A549 (cell line): ENCODE measurements around the gene MRPL42. TPM values are rescaled to one million over a fixed set of nuclear protein-coding genes. Genes with fewer than 3 reads are reported as not detected.

ENCODE experiments used
- ATAC-seq, 2 experiments: fragments of 200-7000 bp in 1 of 2; fragments of >200 bp in 1 of 2; cut with Nextera tagmentation in 1 of 2; cut with Tn5 transposase in 1 of 2; 3 replicates each; pipeline versions ENCODE4 v1.8.0 to v1.9.1; 2018 to 2020; ENCODE audit warnings: mild to moderate bottlenecking in 1 of 2, moderate library complexity in 1 of 2
- CTCF ChIA-PET: fragments of 300-600 bp; sonication (Branson Sonifier 250); formaldehyde crosslinking; extraction: SDS; loops from one replicate; lab custom pipeline; 2021; ENCODE audit warnings: antibody characterized with exemption, inconsistent platforms; lab: Yijun Ruan, JAX
- POLR2A ChIA-PET: fragments of 350-600 bp; formaldehyde crosslinking; extraction: SDS; loops from one replicate; lab custom pipeline; 2021; ENCODE audit warnings: antibody characterized with exemption, inconsistent platforms; lab: Yijun Ruan, JAX
- DNase-seq, 2 experiments: peaks; one replicate each; pipeline versions ENCODE4 v3.0.0 to v3.0.0-alpha.2; 2011 to 2016; ENCODE audit warnings: low read depth in 1 of 2, low spot score in 1 of 2
- FAIRE-seq: peaks from 2 replicates; lab custom pipeline; 2011; peaks lifted over from hg19 to GRCh38; lab: Jason Lieb, UNC
- H3K27ac ChIP-seq, 2 experiments: fragments of >200 bp; sonication (Bioruptor Twin); formaldehyde crosslinking; 3 replicates each; pipeline ENCODE4 v1.5.1; 2016 to 2017
- H3K4me1 ChIP-seq: fragments of >200 bp; sonication (Bioruptor Twin); formaldehyde crosslinking; 3 replicates; pipeline ENCODE4 v1.6.1; 2016
- H3K4me2 ChIP-seq: fragments of >200 bp; sonication (Bioruptor Twin); formaldehyde crosslinking; 3 replicates; pipeline ENCODE4 v1.6.1; 2016
- H3K4me3 ChIP-seq: fragments of >200 bp; sonication (Bioruptor Twin); formaldehyde crosslinking; 3 replicates; pipeline ENCODE4 v1.5.1; 2016
- H3K9me3 ChIP-seq: fragments of >200 bp; sonication (Bioruptor Twin); formaldehyde crosslinking; 3 replicates; pipeline ENCODE4 v1.6.1; 2016
- BHLHE40 ChIP-seq: IDR thresholded peaks from 2 replicates; pipeline ENCODE4 v1.6.1; 2012; ENCODE audit warnings: low read depth, low read length, inconsistent platforms
- CBX2 ChIP-seq: fragments of 200-600 bp; sonication (generic); IDR thresholded peaks from 2 replicates; pipeline ENCODE4 v1.6.1; 2016; ENCODE audit warnings: low read depth, mild to moderate bottlenecking, borderline replicate concordance
- EHMT2 ChIP-seq: fragments of 200-600 bp; sonication (generic); IDR thresholded peaks from 2 replicates; pipeline ENCODE4 v1.6.1; 2016; ENCODE audit warnings: antibody characterized with exemption, low read depth, mild to moderate bottlenecking, moderate library complexity
- FOSL2 ChIP-seq, 2 experiments: fragments of 450-650 bp in 1 of 2; fragments of >200 bp in 1 of 2; sonication (Bioruptor Twin) in 1 of 2; formaldehyde crosslinking; IDR thresholded peaks; 2 replicates each; pipeline versions ENCODE4 v1.5.0 to v1.6.1; 2016 to 2020; ENCODE audit warnings: mild to moderate bottlenecking in 1 of 2, moderate library complexity in 1 of 2
- HDAC2 ChIP-seq: fragments of 200-600 bp; sonication (generic); IDR thresholded peaks from 2 replicates; pipeline ENCODE4 v1.6.1; 2016
- HOXA7 ChIP-seq: fragments of 250-450 bp; sonication (Bioruptor Pico); IDR thresholded peaks from 2 replicates; pipeline ENCODE4 v1.5.0; 2020; ENCODE audit warnings: mild to moderate bottlenecking, moderate library complexity
- HOXB5 ChIP-seq: fragments of 250-450 bp; sonication (Bioruptor Pico); IDR thresholded peaks from 2 replicates; pipeline ENCODE4 v1.5.0; 2020; ENCODE audit warnings: mild to moderate bottlenecking, moderate library complexity
- JUNB ChIP-seq: fragments of >200 bp; sonication (Bioruptor Twin); formaldehyde crosslinking; IDR thresholded peaks from 2 replicates; pipeline ENCODE4 v1.6.1; 2016
- KDM1A ChIP-seq: fragments of 200-600 bp; sonication (generic); IDR thresholded peaks from 2 replicates; pipeline ENCODE4 v1.6.1; 2016; ENCODE audit warnings: low read depth, mild to moderate bottlenecking
- KDM5A ChIP-seq: fragments of 200-600 bp; sonication (generic); IDR thresholded peaks from 2 replicates; pipeline ENCODE4 v1.6.1; 2016; ENCODE audit warnings: antibody characterized with exemption, mild to moderate bottlenecking
- MAX ChIP-seq: IDR thresholded peaks from 2 replicates; pipeline ENCODE4 v1.6.1; 2012
- NFE2L2 ChIP-seq: fragments of 150-350 bp; conservative IDR thresholded peaks from 2 replicates; pipeline ENCODE4 v1.6.1; 2014; ENCODE audit warnings: low read length
- NPAS2 ChIP-seq: fragments of 250-450 bp; sonication (Bioruptor Pico); IDR thresholded peaks from 2 replicates; pipeline ENCODE4 v1.8.0; 2022; ENCODE audit warnings: mild to moderate bottlenecking, moderate library complexity, borderline replicate concordance
- POLR2A ChIP-seq: IDR thresholded peaks from 2 replicates; pipeline ENCODE4 v1.6.1; 2012; ENCODE audit warnings: mild to moderate bottlenecking, low read length
- RAD21 ChIP-seq, 2 experiments: fragments of >200 bp in 1 of 2; sonication (Bioruptor Twin) in 1 of 2; formaldehyde crosslinking in 1 of 2; IDR thresholded peaks in 1 of 2; conservative IDR thresholded peaks in 1 of 2; 2 replicates in 1 of 2; 3 replicates in 1 of 2; pipeline ENCODE4 v1.6.1; 2012 to 2018; ENCODE audit warnings: inconsistent platforms in 1 of 2
- RARB ChIP-seq: fragments of 250-450 bp; sonication (Bioruptor Pico); IDR thresholded peaks from 2 replicates; pipeline ENCODE4 v1.8.0; 2021; ENCODE audit warnings: mild to moderate bottlenecking, moderate library complexity
- ZFP36 ChIP-seq: fragments of 450-650 bp; IDR thresholded peaks from 2 replicates; pipeline ENCODE4 v1.6.1; 2014; ENCODE audit warnings: borderline replicate concordance; ENCODE audit not compliant: partially characterized antibody
- ZSCAN20 ChIP-seq: fragments of 250-450 bp; sonication (Bioruptor Pico); IDR thresholded peaks from 2 replicates; pipeline ENCODE4 v1.8.0; 2022; ENCODE audit warnings: mild to moderate bottlenecking, moderate library complexity
- WGBS: methylation state at CpG from one replicate; pipeline ENCODE4 v1.1.6; 2017; ENCODE audit errors: missing lambda C conversion rate; 5-methylcytosine and 5-hydroxymethylcytosine counted together
- polyA plus RNA-seq, 4 experiments: library from polyadenylated mRNA; depleted of rRNA in 3 of 4; stranded (reverse); fragments of >200 nt; fragmentation: RNase III in 1 of 4; extraction: RNeasy Plus Mini Kit Qiagen cat#74134 plus additional on column Dnase treatment in 1 of 4; gene quantifications; 2 replicates in 3 of 4; 3 replicates in 1 of 4; pipeline ENCODE4 v1.2.3, GENCODE V29; 2011 to 2017
- TF ChIP-seq, protein P1 (sequence below): fragments of 200-600 bp; sonication (generic); IDR thresholded peaks from 2 replicates; pipeline ENCODE4 v1.6.1; 2016; ENCODE audit warnings: antibody characterized with exemption, mild to moderate bottlenecking, moderate library complexity
- TF ChIP-seq, protein P2 (sequence below): fragments of >200 bp; sonication (Bioruptor Twin); formaldehyde crosslinking; IDR thresholded peaks from 2 replicates; pipeline ENCODE4 v1.6.1; 2016
- TF ChIP-seq, protein P3 (sequence below): IDR thresholded peaks from 2 replicates; pipeline ENCODE4 v1.6.1; 2012; ENCODE audit warnings: low read depth, borderline replicate concordance
- TF ChIP-seq, protein P4 (sequence below): fragments of 150-350 bp; IDR thresholded peaks from 2 replicates; pipeline ENCODE4 v1.6.1; 2014; ENCODE audit warnings: low read depth, mild to moderate bottlenecking, low read length

Gene MRPL42
- polyA plus RNA-seq, 2 of the 4 experiments (the other 2 are of a cell fraction), result 73.6 to 201 TPM

DNA sequence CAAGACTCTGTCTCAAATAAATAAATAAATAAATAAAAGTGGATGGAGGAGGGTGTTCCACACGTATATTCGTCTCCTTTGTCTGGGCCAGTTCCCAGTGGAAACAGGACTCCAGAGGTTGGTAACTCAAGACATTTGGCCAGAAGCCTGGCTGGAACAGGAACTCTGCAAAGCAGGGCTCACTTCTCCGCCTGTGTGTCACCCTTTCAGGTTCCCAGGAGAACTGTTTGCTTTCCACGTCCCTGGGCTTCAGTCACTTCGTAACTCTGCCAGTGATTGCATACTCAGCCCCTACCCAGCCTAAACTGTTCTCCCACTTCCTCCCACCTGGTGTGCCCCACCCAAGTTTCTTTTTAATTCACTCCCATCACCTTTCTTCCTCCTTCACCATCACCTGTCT lies 18.5 kb upstream of the MRPL42 start (continued):
- TF ChIP-seq, protein P1, sequence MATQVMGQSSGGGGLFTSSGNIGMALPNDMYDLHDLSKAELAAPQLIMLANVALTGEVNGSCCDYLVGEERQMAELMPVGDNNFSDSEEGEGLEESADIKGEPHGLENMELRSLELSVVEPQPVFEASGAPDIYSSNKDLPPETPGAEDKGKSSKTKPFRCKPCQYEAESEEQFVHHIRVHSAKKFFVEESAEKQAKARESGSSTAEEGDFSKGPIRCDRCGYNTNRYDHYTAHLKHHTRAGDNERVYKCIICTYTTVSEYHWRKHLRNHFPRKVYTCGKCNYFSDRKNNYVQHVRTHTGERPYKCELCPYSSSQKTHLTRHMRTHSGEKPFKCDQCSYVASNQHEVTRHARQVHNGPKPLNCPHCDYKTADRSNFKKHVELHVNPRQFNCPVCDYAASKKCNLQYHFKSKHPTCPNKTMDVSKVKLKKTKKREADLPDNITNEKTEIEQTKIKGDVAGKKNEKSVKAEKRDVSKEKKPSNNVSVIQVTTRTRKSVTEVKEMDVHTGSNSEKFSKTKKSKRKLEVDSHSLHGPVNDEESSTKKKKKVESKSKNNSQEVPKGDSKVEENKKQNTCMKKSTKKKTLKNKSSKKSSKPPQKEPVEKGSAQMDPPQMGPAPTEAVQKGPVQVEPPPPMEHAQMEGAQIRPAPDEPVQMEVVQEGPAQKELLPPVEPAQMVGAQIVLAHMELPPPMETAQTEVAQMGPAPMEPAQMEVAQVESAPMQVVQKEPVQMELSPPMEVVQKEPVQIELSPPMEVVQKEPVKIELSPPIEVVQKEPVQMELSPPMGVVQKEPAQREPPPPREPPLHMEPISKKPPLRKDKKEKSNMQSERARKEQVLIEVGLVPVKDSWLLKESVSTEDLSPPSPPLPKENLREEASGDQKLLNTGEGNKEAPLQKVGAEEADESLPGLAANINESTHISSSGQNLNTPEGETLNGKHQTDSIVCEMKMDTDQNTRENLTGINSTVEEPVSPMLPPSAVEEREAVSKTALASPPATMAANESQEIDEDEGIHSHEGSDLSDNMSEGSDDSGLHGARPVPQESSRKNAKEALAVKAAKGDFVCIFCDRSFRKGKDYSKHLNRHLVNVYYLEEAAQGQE, result no peak
- TF ChIP-seq RAD21 (conservative IDR thresholded peaks at IDR 0.05 in 1 of 2, IDR thresholded peaks at IDR 0.05 in 1 of 2) (no peak), EHMT2 (no peak)

DNA sequence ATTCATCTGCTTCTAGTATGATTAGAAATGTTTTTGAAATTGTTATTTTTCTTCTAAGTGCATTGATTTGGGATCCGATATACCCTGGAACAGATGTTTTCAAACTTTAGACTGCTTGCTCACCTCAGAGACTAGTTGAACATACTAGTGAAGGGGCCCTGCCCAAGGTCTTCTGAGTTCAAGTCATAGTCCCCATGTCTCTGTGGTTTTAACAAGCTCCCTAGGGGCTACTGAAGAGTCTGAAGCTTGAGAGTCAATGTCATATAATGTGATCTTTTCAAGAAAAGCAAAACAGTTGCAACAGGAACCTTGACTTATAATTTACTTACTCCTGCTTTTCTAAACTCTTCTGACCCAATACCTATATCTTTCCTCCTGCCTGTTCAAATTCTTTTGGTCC lies 18.0 kb upstream of the MRPL42 start:
- no peak for FAIRE-seq
- Histone ChIP-seq H3K4me1 (no peaks in the 10 kb centered on the region), H3K27ac (no peak overlapping the region), H3K4me2 (no peak overlapping the region), H3K9me3 (no peaks in the 10 kb centered on the region), H3K4me3 (no peak overlapping the region)
- ATAC-seq, result no peak
- CTCF ChIA-PET, result interaction anchor here (0.8 kb wide), 1 partner anchor 884 kb away, joined by 4 read pairs; no protein-coding TSS in a partner anchor
- WGBS, result 94% methylated on average over 1 of the region's 1 CpG
- POLR2A ChIA-PET, result no interaction called here
- no peak for DNase-seq
- TF ChIP-seq ZSCAN20 (CRISPR knock-in tag) (no peak), JUNB (no peak), RAD21 (conservative IDR thresholded peaks at IDR 0.05 in 1 of 2, IDR thresholded peaks at IDR 0.05 in 1 of 2) (no peak), HOXA7 (CRISPR knock-in tag) (no peak), BHLHE40 (no peak), ZFP36 (no peak), KDM5A (no peak), NPAS2 (CRISPR knock-in tag) (no peak), HOXB5 (CRISPR knock-in tag) (no peak)
- TF ChIP-seq, protein P2, sequence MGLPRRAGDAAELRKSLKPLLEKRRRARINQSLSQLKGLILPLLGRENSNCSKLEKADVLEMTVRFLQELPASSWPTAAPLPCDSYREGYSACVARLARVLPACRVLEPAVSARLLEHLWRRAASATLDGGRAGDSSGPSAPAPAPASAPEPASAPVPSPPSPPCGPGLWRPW, result no peak

GRCh38 chr12:93451423-93452158 lies 15.7 kb upstream of the MRPL42 start:
- no peak for ATAC-seq
- 49% methylated on average over 3 of the region's 3 CpGs for WGBS
- Histone ChIP-seq H3K4me2 (no peak overlapping the region), H3K27ac (no peak overlapping the region)
- no peak for TF ChIP-seq NFE2L2
- TF ChIP-seq MAX, result no peak
- TF ChIP-seq FOSL2 (IDR thresholded peaks at IDR 0.05), result no peak
- TF ChIP-seq FOSL2 (CRISPR knock-in tag; IDR thresholded peaks at IDR 0.05), result no peak
- no peak for TF ChIP-seq HOXB5 (CRISPR knock-in tag)
- no peak for TF ChIP-seq RARB (CRISPR knock-in tag)
- TF ChIP-seq, protein P1, result no peak
- TF ChIP-seq, protein P3, sequence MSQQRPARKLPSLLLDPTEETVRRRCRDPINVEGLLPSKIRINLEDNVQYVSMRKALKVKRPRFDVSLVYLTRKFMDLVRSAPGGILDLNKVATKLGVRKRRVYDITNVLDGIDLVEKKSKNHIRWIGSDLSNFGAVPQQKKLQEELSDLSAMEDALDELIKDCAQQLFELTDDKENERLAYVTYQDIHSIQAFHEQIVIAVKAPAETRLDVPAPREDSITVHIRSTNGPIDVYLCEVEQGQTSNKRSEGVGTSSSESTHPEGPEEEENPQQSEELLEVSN, result no peak
- TF ChIP-seq CBX2, result no peak
- no peak for TF ChIP-seq RAD21 (conservative IDR thresholded peaks at IDR 0.05 in 1 of 2, IDR thresholded peaks at IDR 0.05 in 1 of 2)
- TF ChIP-seq, protein P4, sequence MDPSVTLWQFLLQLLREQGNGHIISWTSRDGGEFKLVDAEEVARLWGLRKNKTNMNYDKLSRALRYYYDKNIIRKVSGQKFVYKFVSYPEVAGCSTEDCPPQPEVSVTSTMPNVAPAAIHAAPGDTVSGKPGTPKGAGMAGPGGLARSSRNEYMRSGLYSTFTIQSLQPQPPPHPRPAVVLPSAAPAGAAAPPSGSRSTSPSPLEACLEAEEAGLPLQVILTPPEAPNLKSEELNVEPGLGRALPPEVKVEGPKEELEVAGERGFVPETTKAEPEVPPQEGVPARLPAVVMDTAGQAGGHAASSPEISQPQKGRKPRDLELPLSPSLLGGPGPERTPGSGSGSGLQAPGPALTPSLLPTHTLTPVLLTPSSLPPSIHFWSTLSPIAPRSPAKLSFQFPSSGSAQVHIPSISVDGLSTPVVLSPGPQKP, result no peak
- no peak for TF ChIP-seq KDM1A
- TF ChIP-seq POLR2A, result no peak
- no peak for TF ChIP-seq HDAC2
- TF ChIP-seq, all 56 proteins: peak for 0
- FAIRE-seq (no peak), DNase-seq (no peak)
- H3K4me1 ChIP-seq, result no peaks in the 10 kb centered on the region
- H3K4me3 ChIP-seq, result no peak overlapping the region
- CTCF ChIA-PET, result interaction anchor here (0.7 to 1.2 kb wide), 3 partner anchors 13 to 464 kb away, joined by 3 to 5 read pairs (median 3); partner anchors contain the start of gene MRPL42
- H3K9me3 ChIP-seq, result no peaks in the 10 kb centered on the region
- POLR2A ChIA-PET, result no interaction called here
